ENCODE results near the gene CLMN. TPM values are rescaled to one million over a fixed set of nuclear protein-coding genes. Genes with fewer than 3 reads are reported as not detected.

Gene CLMN
- total and polyA plus RNA-seq, 9 of the 15 experiments (the other 6 are each of a cell fraction or from before 2014, with no cell fraction given) = 0.01 to 0.18 (median 0.07) TPM; not detected in 4

GRCh38 chr14:95244587-95244986 is 75.1 kb downstream of the CLMN start (continued):
- no peak for TF ChIP-seq ZZZ3 (IDR thresholded peaks at IDR 0.05)
- no peak for TF ChIP-seq ZNF232 (CRISPR knock-in tag; IDR thresholded peaks at IDR 0.05)
- no peak for TF ChIP-seq TAL1 (IDR thresholded peaks at IDR 0.05)
- TF ChIP-seq PREB (CRISPR knock-in tag; IDR thresholded peaks at IDR 0.05) = no peak
- TF ChIP-seq GABPB2 (CRISPR knock-in tag; conservative IDR thresholded peaks at IDR 0.05) = no peak
- no peak for TF ChIP-seq ZNF609 (CRISPR knock-in tag; IDR thresholded peaks at IDR 0.05; ENCODE audit: borderline replicate concordance)
- TF ChIP-seq ZBTB17 (CRISPR knock-in tag; IDR thresholded peaks at IDR 0.05) = no peak

Measured in K562 (cell line).